Smooth muscle cell of the brain vasculature (primary cell): ENCODE data around the gene SNAP25.
A peak's percentile ranks its signal among the peaks of the same experiment; 100 is the strongest.

Experiments
- DNase-seq: peaks from one replicate; pipeline ENCODE4 v3.0.0-alpha.2; 2012; ENCODE audit warnings: low read depth, low spot score

Gene SNAP25

GRCh38 chr20:10304471-10305046 is 85.9 kb downstream of the SNAP25 start:
- DNase-seq: no peak

- DNase-seq: no peak
Measured at GRCh38 chr20:10306440-10307358, 88.1 kb downstream of the SNAP25 start.

- DNase-seq: no peak
Measured at GRCh38 chr20:10307359-10307735, 88.7 kb downstream of the SNAP25 start.

- DNase-seq: no peak
Measured at GRCh38 chr20:10308652-10309051, 90.0 kb downstream of the SNAP25 start.

GRCh38 chr20:10309326-10309725 is 90.7 kb downstream of the SNAP25 start:
- DNase-seq: peak; percentile 55

- DNase-seq: no peak
Measured at GRCh38 chr20:10312111-10312510, 93.5 kb downstream of the SNAP25 start.

GRCh38 chr20:10313215-10313614 is 94.6 kb downstream of the SNAP25 start:
- DNase-seq: no peak

GRCh38 chr20:10313701-10314100 is 95.1 kb downstream of the SNAP25 start:
- no peak for DNase-seq

GRCh38 chr20:10314198-10314597 is 95.6 kb downstream of the SNAP25 start:
- DNase-seq: peak; percentile 75

GRCh38 chr20:10315138-10315537 is 96.5 kb downstream of the SNAP25 start:
- DNase-seq: no peak

GRCh38 chr20:10316582-10316981 is 98.0 kb downstream of the SNAP25 start:
- DNase-seq: no peak

GRCh38 chr20:10318291-10319024 is 99.8 kb downstream of the SNAP25 start:
- DNase-seq: no peak

GRCh38 chr20:10319855-10320254 is 101.2 kb downstream of the SNAP25 start:
- no peak for DNase-seq

GRCh38 chr20:10321138-10321717 is 102.6 kb downstream of the SNAP25 start:
- no peak for DNase-seq

GRCh38 chr20:10322073-10323012 is 103.7 kb downstream of the SNAP25 start:
- DNase-seq: no peak

GRCh38 chr20:10323729-10324128 is 105.1 kb downstream of the SNAP25 start:
- no peak for DNase-seq

GRCh38 chr20:10324198-10324847 is 105.7 kb downstream of the SNAP25 start:
- no peak for DNase-seq

- no peak for DNase-seq
Measured at GRCh38 chr20:10328897-10329255, 110.2 kb downstream of the SNAP25 start.

GRCh38 chr20:10329387-10330005 is 110.9 kb downstream of the SNAP25 start:
- no peak for DNase-seq

- DNase-seq: no peak
Measured at GRCh38 chr20:10330071-10330470, 111.4 kb downstream of the SNAP25 start.
